Muscle of leg (tissue), 11 donors: ENCODE data around the gene SYNCRIP. TPM values are rescaled to one million over a fixed set of nuclear protein-coding genes. Genes with fewer than 3 reads are reported as not detected.
"Not testable (repeated sequence)": the region's sequence is repeated elsewhere in the genome, so short reads cannot be mapped to it uniquely, and the experiment has no call there.

ENCODE experiments used
- DNase-seq: peaks from one replicate; pipeline ENCODE4 v3.0.0; 2013
- H3K27ac ChIP-seq: one replicate; pipeline ENCODE4 v1.5.1; 2013; ENCODE audit warnings: mild to moderate bottlenecking, low read length, control low read depth
- H3K27me3 ChIP-seq: one replicate; pipeline ENCODE4 v1.6.1; 2013; ENCODE audit warnings: low read length; ENCODE audit not compliant: control insufficient read depth, insufficient read depth
- H3K36me3 ChIP-seq: one replicate; pipeline ENCODE4 v1.6.1; 2013; ENCODE audit warnings: low read length; ENCODE audit not compliant: control insufficient read depth, insufficient read depth
- H3K4me1 ChIP-seq: one replicate; pipeline ENCODE4 v1.6.1; 2013; ENCODE audit warnings: low read length; ENCODE audit not compliant: control insufficient read depth, insufficient read depth
- H3K4me3 ChIP-seq: one replicate; pipeline ENCODE4 v1.5.1; 2013; ENCODE audit warnings: low read length, control low read depth
- H3K9me3 ChIP-seq: replicated peaks from 2 replicates; pipeline ENCODE4 v1.6.1; 2013; ENCODE audit warnings: low read depth, low read length; ENCODE audit not compliant: control insufficient read depth
- WGBS: methylation state at CpG from one replicate; pipeline ENCODE4 v1.1.5; 2013; ENCODE audit warnings: missing lambda C conversion rate; ENCODE audit not compliant: insufficient coverage; 5-methylcytosine and 5-hydroxymethylcytosine counted together
- polyA plus RNA-seq, 8 donors: library from polyadenylated mRNA; unstranded; fragments of 120-200 nt; gene quantifications; one replicate each; pipeline versions ENCODE4 v1.2.1 to v1.2.3, GENCODE V29; 2013; ENCODE audit warnings: inconsistent platforms in 1 of 8, low replicate concordance in 1 of 8; ENCODE audit not compliant: insufficient read length in 8 of 8, insufficient read depth in 1 of 8
- total RNA-seq: library from RNA; stranded (reverse); fragments of 120-200 nt; gene quantifications from one replicate; pipeline ENCODE4 v1.2.4, GENCODE V29; 2013

SYNCRIP gene
- total and polyA plus RNA-seq, 9 donors, result 56.3 to 126 (median 101) TPM

GRCh38 chr6:85602100-85602499 is 40.6 kb downstream of the SYNCRIP start:
- WGBS, result no CpG with 5 or more reads among the region's 4 CpGs
- no peaks in the 10 kb centered on the region for H3K9me3 ChIP-seq

GRCh38 chr6:85600713-85601313 is 41.9 kb downstream of the SYNCRIP start:
- 90% methylated on average over 7 of the region's 11 CpGs for WGBS
- DNase-seq, result no peak
- no peaks in the 10 kb centered on the region for H3K36me3 ChIP-seq

More at GRCh38 chr6:85602100-85602499, 40.6 kb downstream of the SYNCRIP start:
- H3K27me3 ChIP-seq, result no peaks in the 10 kb centered on the region
- H3K36me3 ChIP-seq, result no peaks in the 10 kb centered on the region
- H3K4me3 ChIP-seq, result no peak overlapping the region
- DNase-seq, result peak; percentile 23
- H3K4me1 ChIP-seq, result no peaks in the 10 kb centered on the region
- H3K27ac ChIP-seq, result no peak overlapping the region

GRCh38 chr6:85594197-85594930 is 48.3 kb downstream of the SYNCRIP start:
- 0% methylated on average over 7 of the region's 35 CpGs for WGBS
- no peaks in the 10 kb centered on the region for H3K36me3 ChIP-seq
- H3K27me3 ChIP-seq, result no peaks in the 10 kb centered on the region
- DNase-seq, result peak; percentile 60
- no peaks in the 10 kb centered on the region for H3K9me3 ChIP-seq
- peak overlapping the region; percentile 87 for H3K4me3 ChIP-seq
- H3K27ac ChIP-seq, result peak overlapping the region; percentile 97
- peaks cover 5% of the 10 kb centered on the region for H3K4me1 ChIP-seq

More at GRCh38 chr6:85600713-85601313, 41.9 kb downstream of the SYNCRIP start:
- H3K27me3 ChIP-seq, result no peaks in the 10 kb centered on the region
- no peak overlapping the region for H3K27ac ChIP-seq
- no peak overlapping the region for H3K4me3 ChIP-seq
- no peaks in the 10 kb centered on the region for H3K4me1 ChIP-seq
- no peaks in the 10 kb centered on the region for H3K9me3 ChIP-seq

GRCh38 chr6:85593438-85594196 is 49.1 kb downstream of the SYNCRIP start, which contains the start of gene SNX14:
Gene SNX14, minus strand, starts transcription at chr6:85593858. Its CDS starts 140 bp downstream, at chr6:85593718.
- Histone ChIP-seq H3K4me1 (peaks cover 5% of the 10 kb centered on the region), H3K9me3 (no peaks in the 10 kb centered on the region), H3K4me3 (peak within 1 kb of the TSS; percentile 87), H3K27ac (peak within 1 kb of the TSS; percentile 97), H3K27me3 (no peaks in the 10 kb centered on the region), H3K36me3 (no peaks in the 10 kb centered on the region)
- DNase-seq, result peak; percentile 99
- under 1% methylated on average over 80 of the region's 82 CpGs for WGBS

GRCh38 chr6:85592033-85592432 is 50.7 kb downstream of the SYNCRIP start:
- Histone ChIP-seq H3K4me3 (no peak overlapping the region), H3K36me3 (no peaks in the 10 kb centered on the region), H3K9me3 (peaks cover 4% of the 10 kb centered on the region), H3K27ac (no peak overlapping the region), H3K4me1 (peaks cover 5% of the 10 kb centered on the region), H3K27me3 (no peaks in the 10 kb centered on the region)
- DNase-seq, result no peak
- WGBS, result no CpG with 5 or more reads among the region's 1 CpG

GRCh38 chr6:85591207-85591606 is 51.5 kb downstream of the SYNCRIP start:
- WGBS, result no CpG with 5 or more reads among the region's 1 CpG
- no peak overlapping the region for H3K27ac ChIP-seq
- peaks cover 4% of the 10 kb centered on the region for H3K9me3 ChIP-seq

GRCh38 chr6:85585741-85586140 is 56.9 kb downstream of the SYNCRIP start:
- peaks cover 14% of the 10 kb centered on the region for H3K9me3 ChIP-seq
- no peaks in the 10 kb centered on the region for H3K27me3 ChIP-seq
- WGBS, result no CpG with 5 or more reads among the region's 3 CpGs
- no peak overlapping the region for H3K27ac ChIP-seq
- H3K4me3 ChIP-seq, result no peak overlapping the region
- H3K36me3 ChIP-seq, result peaks cover under 1% of the 10 kb centered on the region
- no peak for DNase-seq
- no peaks in the 10 kb centered on the region for H3K4me1 ChIP-seq

More at GRCh38 chr6:85591207-85591606, 51.5 kb downstream of the SYNCRIP start:
- Histone ChIP-seq H3K27me3 (no peaks in the 10 kb centered on the region), H3K36me3 (no peaks in the 10 kb centered on the region), H3K4me1 (peaks cover 5% of the 10 kb centered on the region), H3K4me3 (no peak overlapping the region)
- DNase-seq, result no peak

GRCh38 chr6:85582832-85583231 is 59.9 kb downstream of the SYNCRIP start:
- H3K4me1 ChIP-seq, H3K27me3 ChIP-seq, H3K27ac ChIP-seq, H3K4me3 ChIP-seq, DNase-seq, H3K36me3 ChIP-seq: not testable (repeated sequence)
- peaks cover 11% of the 10 kb centered on the region for H3K9me3 ChIP-seq
- WGBS, result 93% methylated on average over 3 of the region's 4 CpGs

GRCh38 chr6:85581572-85581971 is 61.1 kb downstream of the SYNCRIP start:
- peaks cover 4% of the 10 kb centered on the region for H3K36me3 ChIP-seq
- no peak overlapping the region for H3K4me3 ChIP-seq
- H3K4me1 ChIP-seq, result no peaks in the 10 kb centered on the region
- no peak overlapping the region for H3K27ac ChIP-seq
- H3K9me3 ChIP-seq, result peaks cover 9% of the 10 kb centered on the region
- no peaks in the 10 kb centered on the region for H3K27me3 ChIP-seq
- DNase-seq, result no peak

- H3K36me3 ChIP-seq, result peaks cover 4% of the 10 kb centered on the region
- no peaks in the 10 kb centered on the region for H3K4me1 ChIP-seq
- no peak overlapping the region for H3K27ac ChIP-seq
- no CpG with 5 or more reads among the region's 1 CpG for WGBS
- H3K4me3 ChIP-seq, result no peak overlapping the region
- DNase-seq, result no peak
- peaks cover 9% of the 10 kb centered on the region for H3K9me3 ChIP-seq
- H3K27me3 ChIP-seq, result no peaks in the 10 kb centered on the region
Observed at GRCh38 chr6:85580878-85581267, 61.8 kb downstream of the SYNCRIP start.
